ENCODE measurements around the gene PTCH1. TPM values are rescaled to one million over a fixed set of nuclear protein-coding genes. Genes with fewer than 3 reads are reported as not detected.
A peak's percentile ranks its signal among the peaks of the same experiment; 100 is the strongest.

The PTCH1 gene
- total and polyA plus RNA-seq, 2 donors from 2014 or later = 2.6 to 37.2 TPM

GRCh38 chr9:95533996-95534680 lies 17.4 kb upstream of the PTCH1 start:
- no peak for FAIRE-seq
- no peaks in the 10 kb centered on the region for H3K27me3 ChIP-seq (ENCODE audit: control insufficient read depth, insufficient read depth, low read length)
- H3K4me1 ChIP-seq (ENCODE audit: control insufficient read depth in 2 of 3, insufficient read depth in 2 of 3, low read depth in 1 of 3, low read length in 3 of 3) = no peaks in the 10 kb centered on the region
- no peak for DNase-seq
- intact Hi-C loops (cut with DNase I) = no loop called here
- no peak overlapping the region for H3K4me3 ChIP-seq (ENCODE audit: low read length in 3 of 3)
- H3K9ac ChIP-seq (ENCODE audit: low read length in 3 of 3) = no peak overlapping the region
- H3K36me3 ChIP-seq (ENCODE audit: control insufficient read depth in 2 of 3, insufficient read depth in 3 of 3, low read length in 3 of 3) = no peaks in the 10 kb centered on the region
- H3K9me3 ChIP-seq (ENCODE audit: control insufficient read depth in 2 of 3, insufficient read depth in 1 of 3, low read length in 3 of 3) = no peaks in the 10 kb centered on the region
- TF ChIP-seq, protein P1, sequence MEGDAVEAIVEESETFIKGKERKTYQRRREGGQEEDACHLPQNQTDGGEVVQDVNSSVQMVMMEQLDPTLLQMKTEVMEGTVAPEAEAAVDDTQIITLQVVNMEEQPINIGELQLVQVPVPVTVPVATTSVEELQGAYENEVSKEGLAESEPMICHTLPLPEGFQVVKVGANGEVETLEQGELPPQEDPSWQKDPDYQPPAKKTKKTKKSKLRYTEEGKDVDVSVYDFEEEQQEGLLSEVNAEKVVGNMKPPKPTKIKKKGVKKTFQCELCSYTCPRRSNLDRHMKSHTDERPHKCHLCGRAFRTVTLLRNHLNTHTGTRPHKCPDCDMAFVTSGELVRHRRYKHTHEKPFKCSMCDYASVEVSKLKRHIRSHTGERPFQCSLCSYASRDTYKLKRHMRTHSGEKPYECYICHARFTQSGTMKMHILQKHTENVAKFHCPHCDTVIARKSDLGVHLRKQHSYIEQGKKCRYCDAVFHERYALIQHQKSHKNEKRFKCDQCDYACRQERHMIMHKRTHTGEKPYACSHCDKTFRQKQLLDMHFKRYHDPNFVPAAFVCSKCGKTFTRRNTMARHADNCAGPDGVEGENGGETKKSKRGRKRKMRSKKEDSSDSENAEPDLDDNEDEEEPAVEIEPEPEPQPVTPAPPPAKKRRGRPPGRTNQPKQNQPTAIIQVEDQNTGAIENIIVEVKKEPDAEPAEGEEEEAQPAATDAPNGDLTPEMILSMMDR (IDR thresholded peaks at IDR 0.05; ENCODE audit: borderline replicate concordance, extremely low read depth, insufficient read depth) = no peak
- H3K27ac ChIP-seq (ENCODE audit: low read depth in 2 of 2, low read length in 2 of 2) = no peak overlapping the region

GRCh38 chr9:95529910-95530309 lies 13.1 kb upstream of the PTCH1 start:
- Histone ChIP-seq H3K9ac (ENCODE audit: low read length in 3 of 3) (no peak overlapping the region), H3K9me3 (ENCODE audit: control insufficient read depth in 2 of 3, insufficient read depth in 1 of 3, low read length in 3 of 3) (no peaks in the 10 kb centered on the region), H3K4me3 (ENCODE audit: low read length in 3 of 3) (no peak overlapping the region), H3K27ac (ENCODE audit: low read depth in 2 of 2, low read length in 2 of 2) (no peak overlapping the region), H3K36me3 (ENCODE audit: control insufficient read depth in 2 of 3, insufficient read depth in 3 of 3, low read length in 3 of 3) (no peaks in the 10 kb centered on the region), H3K27me3 (ENCODE audit: control insufficient read depth, insufficient read depth, low read length) (no peaks in the 10 kb centered on the region), H3K4me1 (ENCODE audit: control insufficient read depth in 2 of 3, insufficient read depth in 2 of 3, low read depth in 1 of 3, low read length in 3 of 3) (no peaks in the 10 kb centered on the region)
- FAIRE-seq (peak; percentile 44), DNase-seq (no peak)
- TF ChIP-seq, protein P1 (IDR thresholded peaks at IDR 0.05; ENCODE audit: borderline replicate concordance, extremely low read depth, insufficient read depth) = no peak
- intact Hi-C loops (cut with DNase I) = no loop called here

GRCh38 chr9:95528908-95529502 lies 12.2 kb upstream of the PTCH1 start:
- FAIRE-seq (no peak), DNase-seq (no peak)
- no peaks in the 10 kb centered on the region for H3K4me1 ChIP-seq (ENCODE audit: control insufficient read depth in 2 of 3, insufficient read depth in 2 of 3, low read depth in 1 of 3, low read length in 3 of 3)
- H3K9ac ChIP-seq (ENCODE audit: low read length in 3 of 3) = no peak overlapping the region
- H3K27me3 ChIP-seq (ENCODE audit: control insufficient read depth, insufficient read depth, low read length) = no peaks in the 10 kb centered on the region
- no peaks in the 10 kb centered on the region for H3K36me3 ChIP-seq (ENCODE audit: control insufficient read depth in 2 of 3, insufficient read depth in 3 of 3, low read length in 3 of 3)
- H3K4me3 ChIP-seq (ENCODE audit: low read length in 3 of 3) = no peak overlapping the region
- no peak overlapping the region for H3K27ac ChIP-seq (ENCODE audit: low read depth in 2 of 2, low read length in 2 of 2)
- TF ChIP-seq, protein P1 (IDR thresholded peaks at IDR 0.05; ENCODE audit: borderline replicate concordance, extremely low read depth, insufficient read depth) = no peak
- intact Hi-C loops (cut with DNase I) = no loop called here
- no peaks in the 10 kb centered on the region for H3K9me3 ChIP-seq (ENCODE audit: control insufficient read depth in 2 of 3, insufficient read depth in 1 of 3, low read length in 3 of 3)

Data from kidney (tissue), 14 donors.